T follicular helper cell (primary cell): Measurements from ENCODE around the gene HNRNPR.
"Not testable (repeated sequence)": the region's sequence is repeated elsewhere in the genome, so short reads cannot be mapped to it uniquely, and the experiment has no call there.

Experiments used
- DNase-seq: peaks from one replicate; pipeline ENCODE4 v3.0.0-alpha.2; 2020; ENCODE audit warnings: low read depth

The HNRNPR gene

DNA sequence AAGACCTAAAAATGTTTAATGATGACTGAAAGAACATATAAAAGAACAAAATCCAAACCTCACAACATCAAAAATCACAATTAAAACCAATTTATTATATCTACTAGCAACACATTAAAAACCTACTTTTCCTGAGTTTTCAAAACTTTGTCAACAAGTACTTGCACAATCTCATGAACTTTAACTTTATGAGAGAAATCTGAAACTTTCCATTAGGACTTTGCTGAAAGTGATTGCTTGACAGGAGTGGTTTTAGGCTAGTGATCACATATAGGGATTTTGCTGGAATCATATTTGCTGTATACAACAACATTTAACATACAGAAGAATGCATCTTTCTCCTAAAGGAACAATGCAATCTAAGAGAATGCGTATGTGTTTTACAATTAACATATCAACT is 13.2 kb downstream of the HNRNPR start:
- DNase-seq = no peak

DNA sequence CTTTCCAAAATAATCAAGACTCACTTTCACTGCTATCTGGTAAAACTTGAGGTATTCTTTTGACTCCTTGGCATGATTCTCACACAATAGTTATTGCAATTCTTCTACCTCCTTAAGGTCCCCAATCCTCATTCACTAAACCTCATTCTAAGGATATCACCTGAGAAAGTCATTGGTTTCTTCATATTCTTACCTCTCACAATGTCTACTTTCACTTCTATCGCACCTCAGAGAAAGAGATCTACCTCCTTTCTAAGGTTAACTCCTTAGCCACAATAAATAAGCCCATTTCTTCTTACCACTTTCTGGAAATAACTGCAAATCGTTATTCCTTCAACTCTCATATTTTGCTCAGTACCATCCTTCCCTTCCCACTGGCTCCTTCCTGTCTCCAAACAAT is 18.7 kb downstream of the HNRNPR start:
- DNase-seq = no peak

DNA sequence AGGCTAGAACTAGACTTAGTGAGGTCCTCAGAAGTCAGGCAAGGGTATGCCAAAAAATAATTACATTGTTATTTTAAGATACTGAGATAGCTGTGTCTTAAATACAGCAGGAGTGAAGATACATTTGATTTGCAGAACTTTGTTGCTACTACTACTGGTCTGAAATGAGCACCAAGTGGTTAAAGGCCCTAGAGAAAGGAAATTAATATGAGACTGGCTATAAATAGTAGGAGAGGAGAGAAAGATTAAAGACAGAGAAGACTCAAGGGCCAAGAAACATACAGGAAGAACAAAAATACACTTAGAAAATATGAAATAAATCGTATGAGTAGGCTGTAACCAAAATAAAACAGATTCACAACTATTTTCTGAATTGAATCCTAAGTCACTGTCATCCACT is 21.3 kb downstream of the HNRNPR start:
- no peak for DNase-seq

DNA sequence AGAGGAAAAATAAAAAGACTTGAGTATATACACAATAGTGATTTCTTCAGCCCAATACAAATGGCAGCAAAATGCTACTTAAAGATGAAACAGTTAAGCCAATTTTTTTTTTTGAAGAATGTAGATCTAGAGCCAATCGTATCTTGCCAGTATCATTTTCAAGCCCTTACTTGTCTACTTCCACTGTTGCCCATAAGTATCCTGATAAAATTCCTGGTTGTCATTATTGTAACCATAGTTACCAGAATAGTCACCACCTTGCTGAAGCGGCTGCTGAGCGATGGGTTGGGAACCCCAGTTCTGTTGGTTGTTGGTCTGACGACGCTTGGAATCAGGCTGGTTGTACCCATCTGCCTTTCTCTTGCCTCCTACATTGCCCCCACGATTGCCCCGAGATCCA is 33.8 kb downstream of the HNRNPR start:
- DNase-seq = not testable (repeated sequence)

DNA sequence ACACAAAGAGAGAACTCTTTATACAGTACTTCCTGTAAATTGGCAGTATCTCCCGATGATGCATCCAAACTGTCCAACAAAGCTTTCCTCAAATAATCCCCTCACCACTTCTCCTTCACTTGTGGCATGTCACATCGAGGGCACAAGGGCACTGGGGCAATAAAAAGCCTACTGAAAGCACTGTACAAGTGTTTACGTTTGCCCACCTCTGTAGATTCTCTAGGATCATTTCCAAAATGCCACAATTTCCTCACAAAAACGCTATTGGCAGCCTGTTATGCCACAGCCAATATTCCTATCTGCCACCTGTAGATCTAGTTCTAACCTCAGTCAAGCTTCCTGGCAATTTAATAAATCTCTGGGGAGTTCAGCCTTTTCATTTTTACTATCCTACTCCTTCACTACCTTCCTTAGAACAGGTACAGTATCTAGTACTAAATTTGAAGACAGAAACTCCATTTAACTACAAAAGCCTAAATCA is 39.9 kb downstream of the HNRNPR start:
- DNase-seq = no peak

DNA sequence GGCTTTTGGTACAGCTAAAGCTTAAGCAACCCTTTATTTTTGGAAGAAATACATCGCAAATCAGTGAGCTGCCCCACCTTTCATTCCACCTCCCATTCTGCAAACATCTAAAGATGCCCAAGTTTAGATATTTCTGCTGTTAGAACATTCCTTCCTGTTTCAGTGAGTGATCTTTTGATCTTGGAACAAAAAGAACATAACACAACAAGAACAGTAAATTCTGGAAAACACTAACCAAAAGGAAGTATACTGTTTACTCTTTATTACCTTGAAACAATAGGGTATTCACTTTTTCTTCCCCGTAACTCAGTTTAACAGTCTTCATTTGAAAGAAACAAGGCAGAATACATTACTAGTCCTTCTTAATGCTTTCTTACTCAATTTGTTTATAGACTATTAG is 40.6 kb downstream of the HNRNPR start:
- no peak for DNase-seq

DNA sequence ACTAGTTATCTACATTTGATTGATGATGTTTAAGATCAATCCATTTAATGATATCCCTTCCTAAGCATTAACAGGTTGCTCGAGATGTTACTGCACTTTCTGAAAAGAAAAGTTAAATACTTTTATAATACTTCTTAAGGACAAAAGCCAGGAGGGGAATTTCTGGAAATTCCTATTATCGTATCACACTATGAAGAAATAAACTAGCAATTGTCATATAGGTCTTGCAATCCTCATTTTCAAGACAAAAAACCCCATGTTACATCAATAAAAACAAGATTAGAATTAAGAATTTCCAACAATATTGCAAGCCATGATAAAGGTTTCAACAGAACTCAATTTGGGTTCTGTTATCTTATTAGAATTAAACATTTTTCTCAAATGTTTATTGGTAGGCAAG is 47.2 kb downstream of the HNRNPR start:
- no peak for DNase-seq

DNA sequence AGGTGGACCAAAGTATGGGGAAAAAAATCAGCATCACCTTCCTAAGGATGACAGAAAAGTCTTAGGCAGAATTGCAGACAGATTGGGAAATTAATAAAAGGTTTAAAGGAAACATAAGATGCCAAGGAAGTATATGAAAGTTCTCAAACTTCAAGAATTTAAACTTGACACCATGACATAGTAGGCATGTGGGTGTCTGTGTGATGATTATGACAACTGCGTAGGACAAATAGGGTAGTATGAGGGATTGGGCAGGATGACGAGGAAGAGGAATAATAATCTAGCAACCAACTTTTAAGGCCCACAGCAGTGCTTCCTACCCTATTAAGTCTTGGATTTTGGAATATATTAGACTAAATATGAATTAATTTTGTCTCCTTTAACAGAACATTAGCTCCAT is 52.4 kb downstream of the HNRNPR start:
- no peak for DNase-seq

DNA sequence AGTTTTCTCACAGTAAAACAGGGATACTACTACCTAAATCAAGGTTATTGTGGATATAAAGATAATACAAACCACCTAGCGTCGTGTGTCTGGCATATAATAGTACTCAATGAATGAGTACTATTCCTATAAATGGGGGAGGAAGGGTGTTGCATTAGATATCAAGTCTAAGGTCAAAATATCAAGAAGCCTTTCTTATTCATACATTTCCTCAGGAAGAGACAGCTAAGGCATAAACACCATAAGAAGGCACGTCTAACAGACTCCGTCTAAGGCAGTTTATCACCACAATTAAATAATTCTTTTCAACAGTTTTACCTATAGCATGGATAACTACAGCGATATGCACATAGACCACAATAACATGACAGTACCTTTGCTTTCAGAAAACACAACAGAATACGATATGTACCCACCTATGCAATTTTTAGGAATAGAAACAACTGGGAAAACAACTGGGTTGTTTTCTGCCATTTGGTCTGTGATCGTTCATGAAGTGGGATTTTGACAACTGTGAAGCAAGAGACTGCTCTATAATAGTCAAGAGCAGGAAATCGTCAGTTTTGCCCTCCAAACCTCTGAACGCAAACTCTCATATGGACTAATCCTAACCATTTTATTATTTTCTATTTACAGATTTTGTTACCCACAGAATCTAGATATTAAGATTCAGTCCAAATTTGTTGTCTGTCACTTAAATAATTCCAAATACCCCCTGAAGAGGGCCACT is 53.1 kb downstream of the HNRNPR start:
- no peak for DNase-seq

DNA sequence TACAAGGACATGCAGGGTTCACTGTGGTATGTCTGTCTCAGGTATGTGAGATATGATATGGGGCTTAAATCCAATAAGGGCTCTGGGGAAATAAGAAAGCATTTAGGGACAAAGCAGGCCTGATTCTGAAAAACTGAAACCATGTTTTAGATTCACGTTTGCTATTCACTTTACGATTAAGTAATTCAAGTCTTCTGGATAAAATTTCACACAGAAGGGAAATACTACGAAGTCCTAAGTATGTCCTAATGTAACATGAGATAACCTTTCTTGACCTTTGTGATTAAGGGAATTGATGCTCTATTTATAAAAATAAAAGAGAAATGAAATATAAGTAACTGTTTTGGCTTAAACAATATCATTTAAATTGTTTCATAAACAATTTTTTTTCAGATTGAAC is 55.4 kb downstream of the HNRNPR start:
- no peak for DNase-seq

DNA sequence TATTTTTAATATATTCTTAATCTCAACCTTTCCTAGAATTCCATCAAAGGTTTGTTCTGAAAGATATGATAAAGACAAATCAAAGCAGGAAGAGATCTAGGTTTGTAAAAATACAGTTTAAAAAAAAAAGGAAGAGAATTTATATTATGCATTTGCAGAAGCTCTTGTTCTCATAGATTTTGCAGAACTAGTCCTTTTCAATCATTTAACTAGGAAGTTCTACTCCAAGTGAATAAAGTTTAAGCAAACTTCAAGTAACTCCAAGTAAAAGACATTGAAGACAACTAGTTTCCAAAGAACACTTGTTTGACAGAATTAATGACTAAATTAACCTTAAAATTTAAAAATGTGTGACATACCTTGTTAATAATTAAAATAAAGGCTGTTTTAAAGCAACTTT is 55.9 kb downstream of the HNRNPR start:
- no peak for DNase-seq

DNA sequence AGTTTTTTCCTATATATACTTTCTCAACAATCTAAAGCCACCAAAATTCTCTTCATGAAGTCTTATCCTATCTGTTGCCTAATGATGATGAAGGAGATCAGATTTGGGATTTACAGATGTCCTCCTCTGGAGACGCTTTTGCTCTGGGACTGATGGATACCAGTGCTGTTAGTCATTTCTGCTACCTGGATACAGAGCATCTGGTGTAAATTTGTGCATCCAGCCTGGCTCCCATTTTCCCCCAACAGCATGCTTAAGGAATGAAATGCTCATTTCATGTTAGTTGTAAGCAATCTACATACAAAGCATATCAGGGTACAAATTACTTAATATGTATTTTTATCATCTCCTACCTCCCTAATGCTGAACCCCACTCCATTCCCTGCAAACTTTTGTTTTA is 57.7 kb downstream of the HNRNPR start:
- DNase-seq = no peak

DNA sequence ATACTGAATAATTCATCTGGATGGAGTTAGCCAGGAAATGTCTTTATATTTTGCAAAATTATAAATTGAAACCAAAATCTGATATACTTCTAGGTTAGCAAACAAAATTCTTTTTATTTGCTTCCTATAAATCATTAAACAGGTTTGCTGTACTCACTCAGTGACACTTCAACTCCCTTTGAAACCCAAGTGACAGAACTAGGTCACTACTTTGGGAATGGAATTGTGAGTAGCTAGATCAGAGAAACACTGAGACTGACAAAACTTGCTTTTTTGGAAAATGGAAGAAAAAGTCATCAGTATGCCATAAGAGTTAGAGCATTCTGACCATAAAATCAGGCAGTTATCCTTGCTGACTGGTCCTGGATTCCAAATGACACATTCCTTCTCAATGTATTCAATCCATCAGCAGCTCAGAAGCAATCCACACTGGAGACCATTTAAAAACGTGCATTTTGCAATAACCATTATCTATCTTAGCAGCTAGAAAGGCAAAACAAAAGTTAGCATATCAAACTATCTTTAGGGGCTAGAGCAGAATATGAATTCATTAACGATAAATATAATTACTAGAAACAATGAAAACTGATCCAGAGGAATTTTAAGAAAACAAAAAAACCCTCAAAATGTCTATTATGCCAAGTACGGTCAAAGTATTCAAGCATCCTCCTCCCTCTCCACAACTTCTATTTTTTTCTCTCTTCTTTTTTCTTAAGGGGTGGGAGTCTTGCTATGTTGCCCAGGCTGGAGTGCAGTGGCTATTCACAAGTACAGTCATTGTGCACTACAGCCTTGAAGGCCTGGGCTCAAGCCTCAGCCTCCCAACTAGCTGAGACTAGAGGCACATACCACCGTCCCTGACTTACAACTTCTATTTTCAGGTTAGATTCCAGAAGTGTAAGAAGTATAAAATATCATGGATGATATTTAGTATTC is 60.1 kb downstream of the HNRNPR start:
- DNase-seq = no peak

DNA sequence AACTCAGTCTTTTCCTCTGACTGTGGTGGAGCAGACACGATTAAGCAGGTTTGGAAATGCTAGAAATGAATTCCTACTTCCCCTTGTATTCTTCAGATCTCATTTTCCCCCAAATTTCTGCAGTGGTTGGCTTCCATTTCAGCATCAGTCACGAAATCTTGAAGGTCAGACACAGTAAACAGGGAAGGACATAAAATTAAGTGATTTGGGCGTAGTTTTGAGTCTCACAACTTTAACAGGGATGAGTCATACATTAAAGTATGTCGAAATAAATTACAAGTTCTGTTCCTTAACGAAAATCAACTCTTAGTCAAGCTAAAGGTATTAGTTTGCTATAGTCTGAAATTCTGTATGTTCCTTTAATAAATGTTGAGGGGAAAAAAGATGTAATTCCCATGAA is 61.1 kb downstream of the HNRNPR start:
- no peak for DNase-seq

DNA sequence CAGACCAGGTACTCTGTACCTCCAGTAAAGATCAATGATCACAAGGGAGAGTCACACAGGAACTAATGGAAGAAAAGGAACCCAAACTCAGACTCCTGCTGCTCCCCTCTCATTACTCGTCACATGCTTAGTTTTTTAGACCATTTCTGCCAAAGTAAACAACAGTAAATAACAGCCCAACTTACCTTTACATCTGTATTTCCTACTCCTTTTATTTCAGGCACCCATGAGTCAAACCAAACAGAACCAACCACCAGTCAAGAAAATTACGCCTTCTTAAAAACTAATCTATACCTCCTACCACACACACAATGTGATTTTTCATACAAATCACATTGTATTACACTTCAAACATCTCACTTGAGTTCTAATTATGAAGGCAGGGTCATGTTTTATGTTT is 65.4 kb downstream of the HNRNPR start:
- no peak for DNase-seq

DNA sequence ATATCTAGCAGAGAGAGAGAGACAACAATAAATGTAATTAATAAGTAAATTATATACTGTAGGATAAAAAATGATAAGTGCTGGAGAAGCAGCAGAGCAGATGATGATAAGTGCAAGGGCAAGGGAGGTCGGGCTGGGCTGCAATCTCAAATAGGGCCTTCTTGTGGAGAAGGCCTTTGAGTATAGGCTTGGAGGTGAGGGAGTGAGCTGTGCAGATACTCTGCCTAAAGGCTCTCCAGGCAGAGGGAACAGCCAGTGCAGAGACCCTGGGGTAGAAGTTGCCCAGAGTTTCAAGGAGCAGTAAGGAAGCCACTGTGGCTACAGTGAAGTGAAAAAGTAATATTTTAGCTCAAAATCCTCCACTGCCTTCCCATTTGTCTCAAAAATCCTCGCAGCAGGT is 67.6 kb downstream of the HNRNPR start:
- no peak for DNase-seq

DNA sequence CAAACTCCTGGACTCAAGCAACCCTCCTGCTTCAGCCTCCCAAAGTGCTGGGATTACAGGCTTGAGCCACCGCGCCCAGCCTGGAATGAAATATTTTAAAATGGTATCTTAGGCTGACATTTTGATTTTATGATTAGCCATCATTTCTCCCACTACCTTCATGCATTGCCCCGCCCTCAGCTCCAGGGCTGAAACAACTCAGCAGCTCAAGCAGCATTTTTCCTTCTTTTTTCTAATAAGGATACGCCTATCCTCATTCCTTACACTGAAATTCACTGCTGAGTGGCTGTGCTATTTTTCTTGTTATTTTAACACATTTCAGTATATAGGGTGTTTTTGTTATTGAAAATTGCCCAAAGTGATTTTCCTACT is 70.0 kb downstream of the HNRNPR start:
- no peak for DNase-seq

DNA sequence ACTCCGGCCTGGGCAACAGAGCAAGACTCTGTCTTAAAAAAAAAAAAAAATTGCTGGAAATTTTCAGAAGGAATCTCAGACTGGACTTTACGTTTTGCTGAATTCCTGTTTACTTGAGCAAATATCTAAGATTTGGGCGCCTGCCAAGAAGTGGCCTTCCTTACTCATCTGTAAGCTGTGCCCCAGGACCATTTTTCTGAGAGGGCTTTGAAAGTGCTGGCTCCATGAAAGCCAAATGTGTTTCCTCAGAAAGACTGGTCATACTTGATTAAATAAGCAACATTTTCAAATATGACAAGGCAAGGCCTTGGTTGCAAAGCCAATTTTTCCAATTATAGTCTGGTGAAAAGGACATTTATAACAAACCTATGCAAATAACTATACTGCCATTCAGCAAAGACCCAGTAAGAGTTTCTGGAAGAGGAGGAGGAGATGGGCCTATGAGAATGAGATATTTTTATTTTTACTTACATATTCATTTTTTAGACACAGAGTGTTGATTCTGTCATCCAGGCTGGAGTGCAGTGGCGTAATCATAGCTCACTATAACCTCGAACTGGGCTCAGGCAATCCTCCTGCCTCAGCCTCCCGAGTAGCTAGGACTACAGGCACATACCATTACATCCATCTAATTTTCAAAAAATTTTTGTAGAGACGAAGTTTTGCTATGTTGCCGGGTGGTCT is 70.5 kb downstream of the HNRNPR start:
- DNase-seq = no peak

DNA sequence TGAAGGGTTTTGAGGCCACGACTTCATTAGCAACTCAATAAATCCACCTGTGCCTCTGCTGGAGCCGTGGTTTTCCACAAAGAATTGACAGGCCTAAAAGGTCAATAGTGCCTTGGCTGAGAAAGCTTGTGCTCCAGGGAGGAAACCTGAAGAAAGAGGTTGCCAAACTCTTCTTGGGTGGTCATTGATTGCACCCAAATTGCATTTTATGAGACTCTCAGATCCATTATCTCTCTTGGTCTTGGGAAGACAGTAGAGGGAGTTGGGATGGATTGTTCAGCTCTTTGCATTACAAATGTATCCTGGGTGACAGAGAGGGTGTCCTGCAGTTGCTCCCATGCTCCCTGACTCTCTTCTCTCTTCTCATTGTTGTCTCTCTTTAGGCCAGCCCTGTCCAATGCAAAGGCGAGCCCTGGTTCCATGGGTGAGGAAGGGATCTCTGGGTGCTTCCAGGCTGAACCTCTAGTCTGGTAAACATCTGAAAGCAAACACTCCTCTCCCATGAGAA is 80.7 kb downstream of the HNRNPR start:
- DNase-seq = no peak

DNA sequence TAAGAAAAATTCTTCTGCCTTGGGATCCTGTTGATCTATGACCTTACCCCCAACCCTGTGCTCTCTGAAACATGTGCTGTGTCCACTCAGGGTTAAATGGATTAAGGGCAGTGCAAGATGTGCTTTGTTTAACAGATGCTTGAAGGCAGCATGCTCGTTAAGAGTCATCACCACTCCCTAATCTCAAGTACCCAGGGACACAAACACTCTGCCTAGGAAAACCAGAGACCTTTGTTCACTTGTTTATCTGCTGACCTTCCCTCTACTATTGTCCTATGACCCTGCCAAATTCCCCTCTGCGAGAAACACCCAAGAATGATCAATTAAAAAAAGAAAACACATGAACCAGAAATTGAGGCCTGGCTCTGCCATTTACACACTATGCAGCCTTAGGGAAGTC is 86.0 kb downstream of the HNRNPR start:
- not testable (repeated sequence) for DNase-seq

DNA sequence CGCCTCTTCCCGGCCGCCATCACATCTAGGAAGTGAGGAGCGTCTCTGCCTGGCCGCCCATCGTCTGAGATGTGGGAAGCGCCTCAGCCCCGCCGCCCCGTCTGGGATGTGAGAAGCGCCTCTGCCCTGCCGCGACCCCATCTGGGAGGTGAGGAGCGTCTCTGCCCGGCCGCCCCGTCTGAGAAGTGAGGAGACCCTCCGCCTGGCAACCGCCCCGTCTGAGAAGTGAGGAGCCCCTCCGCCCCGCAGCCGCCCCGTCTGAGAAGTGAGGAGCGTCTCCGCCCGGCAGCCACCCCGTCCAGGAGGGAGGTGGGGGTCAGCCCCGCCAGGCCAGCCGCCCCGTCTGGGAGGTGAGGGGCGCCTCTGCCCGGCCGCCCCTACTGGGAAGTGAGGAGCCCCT is 86.7 kb downstream of the HNRNPR start:
- DNase-seq = not testable (repeated sequence)
